ENCODE measurements around the gene BPI.
"Not testable (repeated sequence)": the region's sequence is repeated elsewhere in the genome, so short reads cannot be mapped to it uniquely, and the experiment has no call there.

The BPI gene

GRCh38 chr20:38372806-38373205, 68.8 kb downstream of the BPI start:
- no peak for DNase-seq

GRCh38 chr20:38373231-38373867, 69.4 kb downstream of the BPI start:
- DNase-seq, result no peak

- no peak for DNase-seq
Measured at GRCh38 chr20:38373898-38374297, 69.9 kb downstream of the BPI start.

GRCh38 chr20:38377039-38377685, 73.2 kb downstream of the BPI start:
- no peak for DNase-seq

GRCh38 chr20:38377838-38378237, 73.9 kb downstream of the BPI start:
- not testable (repeated sequence) for DNase-seq

- DNase-seq, result no peak
Measured at GRCh38 chr20:38383147-38383546, 79.2 kb downstream of the BPI start.

GRCh38 chr20:38386004-38386403, 82.0 kb downstream of the BPI start:
- no peak for DNase-seq

- DNase-seq, result no peak
Measured at GRCh38 chr20:38386851-38387250, 82.9 kb downstream of the BPI start.
